OCI-LY1 (cell line): ENCODE results near the gene SSR2.
"Not testable (repeated sequence)": the region's sequence is repeated elsewhere in the genome, so short reads cannot be mapped to it uniquely, and the experiment has no call there.

Source experiments
- H2AFZ ChIP-seq: fragments of 200-600 bp; sonication (generic), shearing (Covaris generic); 2 replicates; pipeline ENCODE4 v1.6.0; 2014; ENCODE audit warnings: antibody characterized with exemption, mild to moderate bottlenecking, low read length
- H3F3A ChIP-seq: fragments of 200-600 bp; sonication (generic), shearing (Covaris generic); 2 replicates; pipeline ENCODE4 v1.6.0; 2014; ENCODE audit warnings: mild to moderate bottlenecking, antibody characterized with exemption, low read length, moderate library complexity; ENCODE audit not compliant: insufficient read depth
- H3K27ac ChIP-seq: fragments of 200-600 bp; sonication (generic); 2 replicates; pipeline ENCODE4 v1.5.1; 2014; ENCODE audit warnings: low read length, mixed run types, mild to moderate bottlenecking, low read depth; ENCODE audit not compliant: poor library complexity, severe bottlenecking
- H3K27me3 ChIP-seq: fragments of 200-600 bp; sonication (generic); 2 replicates; pipeline ENCODE4 v1.6.0; 2014; ENCODE audit warnings: antibody characterized with exemption, mild to moderate bottlenecking, low read length, moderate library complexity; ENCODE audit not compliant: insufficient read depth
- H3K36me3 ChIP-seq: fragments of 200-600 bp; sonication (generic); 2 replicates; pipeline ENCODE4 v1.6.1; 2014; ENCODE audit warnings: mild to moderate bottlenecking, antibody characterized with exemption, low read length, moderate library complexity, mixed read lengths; ENCODE audit not compliant: insufficient read depth
- H3K4me1 ChIP-seq: fragments of 200-600 bp; sonication (generic); 2 replicates; pipeline ENCODE4 v1.5.1; 2014; ENCODE audit warnings: mild to moderate bottlenecking, low read length, moderate library complexity; ENCODE audit not compliant: insufficient read depth, severe bottlenecking
- H3K4me2 ChIP-seq: fragments of 200-600 bp; sonication (generic), shearing (Covaris generic); 2 replicates; pipeline ENCODE4 v1.6.1; 2014; ENCODE audit warnings: low read length
- H3K4me3 ChIP-seq: fragments of 200-600 bp; sonication (generic); 2 replicates; pipeline ENCODE4 v1.5.1; 2014; ENCODE audit warnings: low read length, low read depth, mild to moderate bottlenecking, mixed read lengths; ENCODE audit not compliant: poor library complexity, severe bottlenecking
- H3K79me2 ChIP-seq: fragments of 200-600 bp; shearing (Covaris generic); 2 replicates; pipeline ENCODE4 v1.6.1; 2016; ENCODE audit warnings: mixed run types, low read length, mixed read lengths; ENCODE audit not compliant: insufficient read depth
- H3K9ac ChIP-seq: fragments of 200-600 bp; sonication (generic), shearing (Covaris generic); 2 replicates; pipeline ENCODE4 v1.6.1; 2014; ENCODE audit warnings: mild to moderate bottlenecking, low read length, mixed read lengths
- H3K9me2 ChIP-seq: fragments of 200-600 bp; sonication (generic), shearing (Covaris generic); 2 replicates; pipeline ENCODE4 v1.6.1; 2014; ENCODE audit warnings: low read depth, mild to moderate bottlenecking, low read length, mixed read lengths
- H3K9me3 ChIP-seq: fragments of 200-600 bp; shearing (Covaris generic); 2 replicates; pipeline ENCODE4 v1.6.1; 2014; ENCODE audit warnings: low read length, mixed read lengths
- H4K20me1 ChIP-seq: fragments of 200-600 bp; sonication (generic), shearing (Covaris generic); 2 replicates; pipeline ENCODE4 v1.6.0; 2016; ENCODE audit warnings: mild to moderate bottlenecking, low read length; ENCODE audit not compliant: insufficient read depth
- CTCF ChIP-seq: fragments of 200-600 bp; sonication (generic), shearing (Covaris generic); IDR thresholded peaks from 2 replicates; pipeline ENCODE4 v1.5.1; 2017; ENCODE audit warnings: mild to moderate bottlenecking, antibody characterized with exemption, low read length, moderate library complexity, mixed read lengths
- EZH2 ChIP-seq: fragments of 200-600 bp; sonication (generic), shearing (Covaris generic); IDR thresholded peaks from 2 replicates; pipeline ENCODE4 v1.8.0; 2017; ENCODE audit warnings: borderline replicate concordance, mixed run types, mild to moderate bottlenecking, antibody characterized with exemption, low read length, moderate library complexity, mixed read lengths

The SSR2 gene

GRCh38 chr1:155990005-155990739 is 30.6 kb downstream of the SSR2 start:
- H3K9me2 ChIP-seq: no peaks in the 10 kb centered on the region
- no peaks in the 10 kb centered on the region; the same call in 1 of the 2 replicates for H3K27me3 ChIP-seq
- no peak overlapping the region for H3K27ac ChIP-seq
- H3K4me2 ChIP-seq: no peak overlapping the region
- no peaks in the 10 kb centered on the region for H3K36me3 ChIP-seq
- no peaks in the 10 kb centered on the region for H3K9me3 ChIP-seq
- H3K9ac ChIP-seq: no peak overlapping the region
- no peaks in the 10 kb centered on the region for H3K79me2 ChIP-seq
- H3K4me3 ChIP-seq: no peak overlapping the region
- H3F3A ChIP-seq: no peaks in the 10 kb centered on the region
- no peak for TF ChIP-seq CTCF
- TF ChIP-seq EZH2: no peak
- no peak overlapping the region for H2AFZ ChIP-seq
- H3K4me1 ChIP-seq: peaks cover 13% of the 10 kb centered on the region
- H4K20me1 ChIP-seq: no peaks in the 10 kb centered on the region

DNA sequence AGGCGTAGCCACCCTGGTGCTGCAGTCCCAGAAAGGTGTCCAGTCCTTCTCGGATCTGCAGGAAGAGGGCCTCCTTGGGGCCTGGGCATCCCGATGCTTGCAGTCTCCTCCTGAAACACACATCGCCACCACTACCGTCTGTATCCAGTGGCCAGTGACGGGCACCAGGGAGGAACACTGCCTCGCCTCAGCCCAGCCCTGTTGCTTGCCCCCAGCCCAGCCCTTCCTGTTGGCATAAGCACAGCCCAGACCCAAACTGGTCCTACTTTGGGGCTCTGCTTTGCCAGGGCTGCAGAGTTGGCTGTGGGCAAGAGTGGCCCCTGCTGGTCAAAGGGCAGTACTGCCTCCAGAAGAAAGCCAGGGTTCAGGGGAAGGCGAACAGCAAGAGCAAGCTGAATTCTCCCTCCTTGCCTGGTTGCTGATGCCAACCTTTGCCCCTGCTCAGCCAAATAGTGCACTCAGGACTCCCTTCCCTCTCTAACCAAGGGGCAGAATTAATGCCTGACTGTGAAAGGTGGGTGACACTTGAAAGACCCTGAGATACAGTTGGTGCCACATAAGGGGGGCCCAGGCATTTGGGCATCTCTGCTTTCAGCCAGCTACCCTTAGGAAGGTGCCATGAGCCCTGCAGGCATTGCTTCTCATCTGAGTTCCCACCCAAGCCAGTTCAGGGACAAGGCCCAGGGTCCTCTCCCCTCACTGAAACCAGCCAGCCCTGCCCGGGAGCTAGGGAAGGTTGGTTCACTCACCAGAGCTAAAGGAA is 31.3 kb downstream of the SSR2 start:
- Histone ChIP-seq H3K9ac (peak overlapping the region; percentile 7; the same call in 1 of the 2 replicates), H4K20me1 (no peaks in the 10 kb centered on the region), H3K4me1 (peaks cover 16% of the 10 kb centered on the region), H3K27ac (no peak overlapping the region), H3K9me2 (no peaks in the 10 kb centered on the region), H3K4me2 (peak overlapping the region; percentile 40; the same call in 1 of the 2 replicates), H3K27me3 (no peaks in the 10 kb centered on the region; the same call in 1 of the 2 replicates), H3K79me2 (no peaks in the 10 kb centered on the region), H3K36me3 (no peaks in the 10 kb centered on the region), H3K9me3 (no peaks in the 10 kb centered on the region), H3K4me3 (peak overlapping the region; percentile 18), H2AFZ (no peak overlapping the region), H3F3A (no peaks in the 10 kb centered on the region)
- TF ChIP-seq EZH2 (no peak), CTCF (peak; percentile 96)

DNA sequence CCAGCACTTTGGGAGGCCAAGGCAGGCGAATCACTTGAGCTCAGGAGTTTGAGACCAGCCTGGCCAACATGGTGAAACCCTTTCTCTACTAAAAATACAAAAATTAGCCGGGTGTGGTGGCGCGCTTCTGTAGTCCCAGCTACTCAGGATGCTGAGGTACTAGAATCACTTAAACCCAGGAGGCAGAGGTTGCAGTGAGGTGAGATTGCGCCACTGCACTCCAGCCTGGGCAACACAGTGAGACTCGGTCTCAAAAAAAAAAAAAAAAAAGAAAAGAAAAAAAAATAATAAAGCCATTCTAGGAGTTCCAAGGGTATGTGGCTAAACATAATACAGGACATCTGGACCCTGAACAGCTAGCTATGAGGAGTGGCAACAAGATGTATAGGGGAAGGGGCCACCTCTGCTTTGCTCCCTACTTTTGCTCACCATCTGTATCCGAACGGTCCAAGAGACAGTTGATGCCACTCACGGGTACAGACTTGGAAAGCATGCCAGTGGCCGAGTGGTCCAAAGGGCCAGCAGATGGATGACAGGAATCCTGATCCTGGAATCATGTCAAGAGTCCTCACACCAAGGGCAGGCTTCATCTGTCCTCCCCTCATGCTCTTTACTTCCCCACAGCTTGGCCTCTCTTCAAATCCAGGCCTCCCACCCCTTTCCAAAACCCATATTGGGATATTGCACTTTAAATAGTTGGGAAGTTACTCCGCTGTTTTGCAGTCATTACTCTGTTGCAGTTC is 35.7 kb downstream of the SSR2 start:
- H3K27me3 ChIP-seq, H3F3A ChIP-seq, H3K79me2 ChIP-seq, H3K4me2 ChIP-seq, H2AFZ ChIP-seq, H3K36me3 ChIP-seq, H3K27ac ChIP-seq, H4K20me1 ChIP-seq, H3K4me3 ChIP-seq, H3K9me2 ChIP-seq, H3K9me3 ChIP-seq, H3K9ac ChIP-seq: not testable (repeated sequence)
- H3K4me1 ChIP-seq: peaks cover 54% of the 10 kb centered on the region
